ENCODE measurements around the gene CHRD.

Gene CHRD

GRCh38 chr3:184439096-184439495, 59.2 kb downstream of the CHRD start:
- H3K36me3 Mint-ChIP-seq (ENCODE audit: low read depth), result no peaks in the 10 kb centered on the region
- H3K9me3 Mint-ChIP-seq, result peaks cover 10% of the 10 kb centered on the region
- TF ChIP-seq CTCF (IDR thresholded peaks at IDR 0.05; ENCODE audit: unreplicated experiment in 3 of 3), result no peak
- no peak overlapping the region for H3K4me3 Mint-ChIP-seq
- H3K4me1 Mint-ChIP-seq, result no peaks in the 10 kb centered on the region
- H3K27ac Mint-ChIP-seq, result no peak overlapping the region
- peaks cover 22% of the 10 kb centered on the region for H3K27me3 Mint-ChIP-seq (ENCODE audit: low read depth)

All from nephron (organoid).